Stomach (tissue), 9 donors: ENCODE data around the gene GIMAP8. TPM values are rescaled to one million over a fixed set of nuclear protein-coding genes. Genes with fewer than 3 reads are reported as not detected.

Experiments used
- DNase-seq, 2 donors: peaks; one replicate each; pipeline versions ENCODE4 v3.0.0 to v3.0.0-alpha.2; 2013 to 2019
- H3K27ac ChIP-seq, 5 donors: fragments of 200-600 bp in 4 of 5; sonication (generic) in 4 of 5; one replicate each; pipeline ENCODE4 v1.5.1; 2013 to 2019; ENCODE audit warnings: mild to moderate bottlenecking in 1 of 5, moderate library complexity in 1 of 5
- H3K27me3 ChIP-seq, 3 donors: fragments of 200-600 bp; sonication (generic); one replicate each; pipeline ENCODE4 v1.5.1; 2017 to 2019; ENCODE audit warnings: mixed run types in 1 of 3
- H3K36me3 ChIP-seq, 4 donors: fragments of 200-600 bp; sonication (generic); 1 replicate in 3 of 4; 2 replicates in 1 of 4; pipeline ENCODE4 v1.5.1; 2016 to 2019
- H3K4me1 ChIP-seq, 4 donors: fragments of 200-600 bp; sonication (generic); one replicate each; pipeline ENCODE4 v1.5.1; 2016 to 2019
- H3K4me3 ChIP-seq, 4 donors: fragments of 200-600 bp; sonication (generic) in 3 of 4; one replicate each; pipeline ENCODE4 v1.5.1; 2016 to 2019; ENCODE audit warnings: mild to moderate bottlenecking in 1 of 4
- H3K9me3 ChIP-seq, 4 donors: fragments of 200-600 bp; sonication (generic); one replicate each; pipeline ENCODE4 v1.5.1; 2016 to 2019
- CTCF ChIP-seq, 7 experiments: fragments of 450-650 bp in 4 of 7; fragments of 200-600 bp in 3 of 7; sonication (generic) in 3 of 7; IDR thresholded peaks; one replicate each; pipeline ENCODE4 v1.5.1; 2016 to 2019; ENCODE audit warnings: antibody characterized with exemption in 7 of 7, control low read depth in 2 of 7, mild to moderate bottlenecking in 1 of 7
- EP300 ChIP-seq: sonication (generic); formaldehyde crosslinking; IDR thresholded peaks from one replicate; pipeline ENCODE4 v1.6.1; 2017; ENCODE audit warnings: antibody characterized with exemption
- POLR2A ChIP-seq, 4 donors: fragments of 450-650 bp; IDR thresholded peaks; one replicate each; pipeline ENCODE4 v1.6.1; 2016; ENCODE audit warnings: antibody characterized with exemption in 4 of 4, control low read depth in 2 of 4, mild to moderate bottlenecking in 1 of 4, moderate library complexity in 1 of 4
- POLR2AphosphoS5 ChIP-seq, 3 donors: sonication (generic); formaldehyde crosslinking; IDR thresholded peaks; one replicate each; pipeline ENCODE4 v1.6.1; 2016; ENCODE audit warnings: antibody characterized with exemption in 3 of 3
- WGBS, 5 donors: extraction: QIAGEN DNeasy Blood & Tissue Kit in 3 of 5; methylation state at CpG; one replicate each; pipeline versions ENCODE4 v1.1.5 to v1.1.7; 2013 to 2018; 5-methylcytosine and 5-hydroxymethylcytosine counted together
- intact Hi-C: fragments of 100-400 bp; cut with DNase I; formaldehyde crosslinking; loops from one replicate; pipeline ENCODE4 v1.15.1; 2023; ENCODE audit warnings: low total_unique reads
- polyA plus RNA-seq, 3 donors: library from polyadenylated mRNA; stranded (reverse); fragments of 200-250 nt; gene quantifications; one replicate each; pipeline ENCODE4 v1.2.3, GENCODE V29; 2013
- total RNA-seq, 5 donors: library from RNA; depleted of rRNA; stranded (reverse); fragments of >200 nt; gene quantifications; one replicate each; pipeline versions ENCODE4 v1.1.0 to v1.2.3, GENCODE V29; 2014 to 2016
- donor health status: healthy with polysubstance abuse.
- donor health status: Bipolar disorder and iron deficiency.
- donor health status: healthy.

GIMAP8 gene
- total and polyA plus RNA-seq, 8 donors: under 0.01 to 8.3 (median 2.9) TPM

GRCh38 chr7:150417863-150418262, 32.6 kb upstream of the GIMAP8 start:
- WGBS, 5 donors: 92 to 96% (median 95%) methylated on average over 6 of the region's 6 CpGs
- Histone ChIP-seq H3K4me1 (peaks cover 0 to 9% (median 4%) of the 10 kb centered on the region in 4 donors), H3K27me3 (no peaks in the 10 kb centered on the region), H3K36me3 (peaks cover 0 to under 1% (median 0%) of the 10 kb centered on the region in 4 donors), H3K4me3 (no peak overlapping the region), H3K27ac (no peak overlapping the region), H3K9me3 (no peaks in the 10 kb centered on the region)
- no peak for TF ChIP-seq EP300
- TF ChIP-seq CTCF (IDR thresholded peaks at IDR 0.05): no peak
- no peak for TF ChIP-seq POLR2AphosphoS5 (IDR thresholded peaks at IDR 0.05)
- no peak for TF ChIP-seq POLR2A (IDR thresholded peaks at IDR 0.05)
- intact Hi-C loops: loop anchor here (10.0 kb wide), 1 partner anchor 53 kb away; the partner anchor contains the start of gene REPIN1
- no peak for DNase-seq

- intact Hi-C loops: loop anchor here (10.0 kb wide), 1 partner anchor 125 kb away; no protein-coding TSS in a partner anchor
- Histone ChIP-seq H3K27me3 (no peaks in the 10 kb centered on the region), H3K36me3 (no peaks in the 10 kb centered on the region)
These were observed 30.2 kb upstream of the GIMAP8 start for GRCh38 chr7:150420242-150420641.

GRCh38 chr7:150420987-150421674, 29.3 kb upstream of the GIMAP8 start:
- Histone ChIP-seq H3K4me1 (peaks cover 0 to 9% (median 4%) of the 10 kb centered on the region in 4 donors), H3K4me3 (no peak overlapping the region), H3K9me3 (no peaks in the 10 kb centered on the region), H3K27ac (no peak overlapping the region), H3K27me3 (no peaks in the 10 kb centered on the region), H3K36me3 (no peaks in the 10 kb centered on the region)
- peak; percentile 90 to 94 for DNase-seq
- TF ChIP-seq POLR2A (IDR thresholded peaks at IDR 0.05) (no peak), CTCF (IDR thresholded peaks at IDR 0.05) (peak in 5 of 7 experiments; percentile 73 to 88 (median 77)), POLR2AphosphoS5 (IDR thresholded peaks at IDR 0.05) (peak in 1 of 3 donors; percentile 71)
- 15 to 20% (median 20%) methylated on average over 27 of the region's 27 CpGs for WGBS, 5 donors
- intact Hi-C loops: loop anchor here (10.0 kb wide), 1 partner anchor 126 kb away; no protein-coding TSS in a partner anchor

More at GRCh38 chr7:150420242-150420641, 30.2 kb upstream of the GIMAP8 start:
- Histone ChIP-seq H3K9me3 (no peaks in the 10 kb centered on the region), H3K27ac (no peak overlapping the region), H3K4me1 (peaks cover 0 to 9% (median 4%) of the 10 kb centered on the region in 4 donors), H3K4me3 (no peak overlapping the region)
- WGBS, 5 donors: 66 to 78% (median 69%) methylated on average over 2 of the region's 2 CpGs
- DNase-seq: no peak
- TF ChIP-seq POLR2AphosphoS5 (IDR thresholded peaks at IDR 0.05): no peak
- no peak for TF ChIP-seq POLR2A (IDR thresholded peaks at IDR 0.05)
- TF ChIP-seq EP300: no peak
- no peak for TF ChIP-seq CTCF (IDR thresholded peaks at IDR 0.05)

- no peak for TF ChIP-seq EP300
- no peak for TF ChIP-seq POLR2AphosphoS5 (IDR thresholded peaks at IDR 0.05)
- no peak for TF ChIP-seq POLR2A (IDR thresholded peaks at IDR 0.05)
- no peak for TF ChIP-seq CTCF (IDR thresholded peaks at IDR 0.05)
- H3K27ac ChIP-seq: no peak overlapping the region
- H3K4me3 ChIP-seq: no peak overlapping the region
- no peaks in the 10 kb centered on the region for H3K36me3 ChIP-seq
- intact Hi-C loops: loop anchor here (10.0 kb wide), 1 partner anchor 127 kb away; no protein-coding TSS in a partner anchor
- H3K27me3 ChIP-seq: no peaks in the 10 kb centered on the region
- 79 to 86% (median 81%) methylated on average over 17 of the region's 17 CpGs for WGBS, 5 donors
- H3K4me1 ChIP-seq: peaks cover 0 to 9% (median 4%) of the 10 kb centered on the region in 4 donors
- DNase-seq: peak in 1 of 2 donors; percentile 25
- H3K9me3 ChIP-seq: no peaks in the 10 kb centered on the region
These were observed 28.6 kb upstream of the GIMAP8 start for GRCh38 chr7:150421831-150422230.
